Liver (tissue), 9 donors: ENCODE measurements around the gene RNF5. TPM values are rescaled to one million over a fixed set of nuclear protein-coding genes. Genes with fewer than 3 reads are reported as not detected.

Experiments
- DNase-seq: peaks from one replicate; pipeline ENCODE4 v3.0.0-alpha.2; 2017; ENCODE audit warnings: low spot score
- H3K27ac ChIP-seq, 2 donors: one replicate each; pipeline ENCODE4 v1.7.0; 2013; ENCODE audit warnings: inconsistent platforms in 2 of 2, low read length in 2 of 2, control low read depth in 1 of 2, low read depth in 1 of 2, mild to moderate bottlenecking in 1 of 2
- H3K27me3 ChIP-seq, 4 donors: one replicate each; pipeline versions ENCODE4 v1.6.1 to v1.7.0; 2013; ENCODE audit warnings: low read length in 3 of 4, inconsistent platforms in 1 of 4, mild to moderate bottlenecking in 1 of 4, moderate library complexity in 1 of 4; ENCODE audit not compliant: control insufficient read depth in 4 of 4, insufficient read depth in 4 of 4
- H3K36me3 ChIP-seq, 4 donors: one replicate each; pipeline versions ENCODE4 v1.6.1 to v1.7.0; 2013; ENCODE audit warnings: low read length in 3 of 4, mild to moderate bottlenecking in 3 of 4, low read depth in 1 of 4, moderate library complexity in 1 of 4; ENCODE audit not compliant: control insufficient read depth in 4 of 4, insufficient read depth in 3 of 4
- H3K4me1 ChIP-seq, 4 donors: one replicate each; pipeline versions ENCODE4 v1.6.1 to v1.7.0; 2013; ENCODE audit warnings: low read length in 3 of 4, mild to moderate bottlenecking in 3 of 4, moderate library complexity in 1 of 4; ENCODE audit not compliant: control insufficient read depth in 4 of 4, insufficient read depth in 4 of 4
- H3K4me3 ChIP-seq, 3 donors: one replicate each; pipeline versions ENCODE4 v1.6.1 to v1.7.0; 2013; ENCODE audit warnings: low read length in 3 of 3, control low read depth in 1 of 3, low read depth in 1 of 3, mild to moderate bottlenecking in 1 of 3
- H3K9ac ChIP-seq, 2 donors: one replicate each; pipeline ENCODE4 v1.7.0; 2013; ENCODE audit warnings: low read length in 2 of 2, mild to moderate bottlenecking in 2 of 2, moderate library complexity in 2 of 2, control low read depth in 1 of 2, low read depth in 1 of 2
- H3K9me3 ChIP-seq, 4 donors: one replicate each; pipeline versions ENCODE4 v1.6.1 to v1.7.0; 2013; ENCODE audit warnings: low read length in 3 of 4; ENCODE audit not compliant: control insufficient read depth in 4 of 4
- ATF3 ChIP-seq: IDR thresholded peaks from 2 replicates; pipeline ENCODE4 v1.6.1; 2016; ENCODE audit warnings: antibody characterized with exemption
- CTCF ChIP-seq: fragments of 150-350 bp; IDR thresholded peaks from 2 replicates; pipeline ENCODE4 v1.5.1; 2017; ENCODE audit warnings: improper control_type of control experiment, low read depth, low read length; ENCODE audit not compliant: missing input control
- EGR1 ChIP-seq, 2 donors: IDR thresholded peaks; 2 replicates each; pipeline ENCODE4 v1.6.1; 2016 to 2018; ENCODE audit warnings: antibody characterized with exemption in 2 of 2, low read depth in 2 of 2
- FOXA1 ChIP-seq: IDR thresholded peaks from 2 replicates; pipeline ENCODE4 v1.6.1; 2016; ENCODE audit warnings: antibody characterized with exemption
- FOXA2 ChIP-seq: IDR thresholded peaks from 2 replicates; pipeline ENCODE4 v1.6.1; 2016; ENCODE audit warnings: antibody characterized with exemption
- GABPA ChIP-seq, 2 donors: IDR thresholded peaks in 1 of 2; conservative IDR thresholded peaks in 1 of 2; 2 replicates each; pipeline ENCODE4 v1.6.1; 2016; ENCODE audit warnings: antibody characterized with exemption in 2 of 2, mild to moderate bottlenecking in 1 of 2, moderate library complexity in 1 of 2
- HNF4A ChIP-seq, 2 donors: conservative IDR thresholded peaks; 2 replicates each; pipeline ENCODE4 v1.6.1; 2016; ENCODE audit warnings: antibody characterized with exemption in 2 of 2, mild to moderate bottlenecking in 2 of 2
- HNF4G ChIP-seq: IDR thresholded peaks from 2 replicates; pipeline ENCODE4 v1.6.1; 2016; ENCODE audit warnings: antibody characterized with exemption
- JUND ChIP-seq, 2 donors: IDR thresholded peaks; 2 replicates each; pipeline ENCODE4 v1.6.1; 2016; ENCODE audit warnings: antibody characterized with exemption in 2 of 2
- MAX ChIP-seq: IDR thresholded peaks from 2 replicates; pipeline ENCODE4 v1.6.1; 2016; ENCODE audit warnings: antibody characterized with exemption
- NR2F2 ChIP-seq: IDR thresholded peaks from 2 replicates; pipeline ENCODE4 v1.6.1; 2016; ENCODE audit warnings: antibody characterized with exemption
- RAD21 ChIP-seq, 2 donors: IDR thresholded peaks; 2 replicates each; pipeline ENCODE4 v1.6.1; 2016; ENCODE audit warnings: antibody characterized with exemption in 2 of 2, mild to moderate bottlenecking in 2 of 2
- REST ChIP-seq: IDR thresholded peaks from 2 replicates; pipeline ENCODE4 v1.6.1; 2016; ENCODE audit warnings: antibody characterized with exemption, mild to moderate bottlenecking
- RXRA ChIP-seq, 2 donors: IDR thresholded peaks; 2 replicates each; pipeline ENCODE4 v1.6.1; 2017 to 2018; ENCODE audit warnings: antibody characterized with exemption in 2 of 2, mild to moderate bottlenecking in 1 of 2
- SP1 ChIP-seq: IDR thresholded peaks from 2 replicates; pipeline ENCODE4 v1.6.1; 2018; ENCODE audit warnings: antibody characterized with exemption, mild to moderate bottlenecking
- TAF1 ChIP-seq: conservative IDR thresholded peaks from 2 replicates; pipeline ENCODE4 v1.6.1; 2016; ENCODE audit warnings: antibody characterized with exemption, mild to moderate bottlenecking
- YY1 ChIP-seq: IDR thresholded peaks from 2 replicates; pipeline ENCODE4 v1.6.1; 2016; ENCODE audit warnings: antibody characterized with exemption, mild to moderate bottlenecking
- ZBTB33 ChIP-seq: IDR thresholded peaks from 2 replicates; pipeline ENCODE4 v1.6.1; 2016; ENCODE audit warnings: antibody characterized with exemption
- WGBS: extraction: QIAGEN DNeasy Blood & Tissue Kit; methylation state at CpG from one replicate; pipeline ENCODE4 v1.1.7; 2013; 5-methylcytosine and 5-hydroxymethylcytosine counted together
- polyA plus RNA-seq, 2 donors: library from polyadenylated mRNA; stranded (reverse) in 1 of 2; unstranded in 1 of 2; fragments of 200-250 nt in 1 of 2; fragments of >200 nt in 1 of 2; fragmentation: Nextera tagmentation in 1 of 2; extraction: Ambion mirVana in 1 of 2; gene quantifications; one replicate each; pipeline versions ENCODE4 v1.2.1 to v1.2.3, GENCODE V29; 2013 to 2015
- total RNA-seq, 2 donors: library from RNA; depleted of rRNA; stranded (reverse); fragments of >200 nt; gene quantifications; one replicate each; pipeline ENCODE4 v1.2.3, GENCODE V29; 2014
- donor health status: healthy.
- donor health status: healthy.
- donor health status: healthy.
- donor health status: healthy.
- donor health status: healthy.

The RNF5 gene
- total and polyA plus RNA-seq, 4 donors: 51.5 to 85.9 (median 61.0) TPM

- H3K4me3 ChIP-seq: no peak overlapping the region
- no peaks in the 10 kb centered on the region for H3K36me3 ChIP-seq
- H3K9me3 ChIP-seq: no peaks in the 10 kb centered on the region
- WGBS: 83% methylated on average over 9 of the region's 9 CpGs
- H3K9ac ChIP-seq: no peak overlapping the region
- H3K4me1 ChIP-seq: peaks cover 0 to 2% (median under 1%) of the 10 kb centered on the region in 4 donors
- H3K27ac ChIP-seq: no peak overlapping the region
- no peak for TF ChIP-seq RAD21 (IDR thresholded peaks at IDR 0.05)
- TF ChIP-seq RXRA (IDR thresholded peaks at IDR 0.05): no peak
- TF ChIP-seq JUND (IDR thresholded peaks at IDR 0.05): no peak
- TF ChIP-seq ZBTB33: no peak
- TF ChIP-seq HNF4A (conservative IDR thresholded peaks at IDR 0.05): no peak
- TF ChIP-seq FOXA1: no peak
- DNase-seq: no peak
- H3K27me3 ChIP-seq: no peaks in the 10 kb centered on the region
Observed at GRCh38 chr6:32202186-32202585, 24.0 kb downstream of the RNF5 start.

GRCh38 chr6:32203426-32204267 is 25.4 kb downstream of the RNF5 start:
- Histone ChIP-seq H3K4me1 (no peaks in the 10 kb centered on the region), H3K9me3 (no peaks in the 10 kb centered on the region), H3K36me3 (no peaks in the 10 kb centered on the region), H3K9ac (no peak overlapping the region), H3K4me3 (no peak overlapping the region), H3K27ac (no peak overlapping the region), H3K27me3 (no peaks in the 10 kb centered on the region)
- 77% methylated on average over 9 of the region's 9 CpGs for WGBS
- no peak for DNase-seq
- no peak for TF ChIP-seq MAX
- no peak for TF ChIP-seq FOXA1
- TF ChIP-seq SP1: no peak
- no peak for TF ChIP-seq ATF3
- no peak for TF ChIP-seq RXRA (IDR thresholded peaks at IDR 0.05)
- TF ChIP-seq HNF4A (conservative IDR thresholded peaks at IDR 0.05): no peak
- TF ChIP-seq TAF1: no peak
- TF ChIP-seq YY1: no peak
- no peak for TF ChIP-seq RAD21 (IDR thresholded peaks at IDR 0.05)
- TF ChIP-seq GABPA (IDR thresholded peaks at IDR 0.05 in 1 of 2, conservative IDR thresholded peaks at IDR 0.05 in 1 of 2): no peak
- TF ChIP-seq NR2F2: no peak
- no peak for TF ChIP-seq REST
- TF ChIP-seq CTCF: no peak
- TF ChIP-seq EGR1 (IDR thresholded peaks at IDR 0.05; ENCODE audit: low read depth in 2 of 2): no peak
- no peak for TF ChIP-seq JUND (IDR thresholded peaks at IDR 0.05)
- TF ChIP-seq HNF4G: no peak
- TF ChIP-seq FOXA2: no peak
- no peak for TF ChIP-seq ZBTB33
